HG02798 (cell line): ENCODE measurements around the gene VWA2.

Experiments used
- ATAC-seq: cut with Tn5 transposase; IDR thresholded peaks from one replicate; pipeline ENCODE4 v1.9.1; 2021; ENCODE audit warnings: mild to moderate bottlenecking; ENCODE audit not compliant: unreplicated experiment, poor library complexity

The VWA2 gene

GRCh38 chr10:114239117-114239993 is at the start of gene VWA2:
VWA2 (plus strand) TSS chr10:114239254; CDS start chr10:114248714, 9,460 bp downstream.
- no peak for ATAC-seq

GRCh38 chr10:114189700-114190099 is 49.4 kb upstream of the VWA2 start:
- no peak for ATAC-seq

GRCh38 chr10:114195079-114195478 is 44.0 kb upstream of the VWA2 start:
- ATAC-seq: peak; percentile 76

GRCh38 chr10:114199239-114199638 is 39.8 kb upstream of the VWA2 start:
- no peak for ATAC-seq

GRCh38 chr10:114202812-114203211 is 36.2 kb upstream of the VWA2 start:
- no peak for ATAC-seq

- no peak for ATAC-seq
These were observed 32.2 kb upstream of the VWA2 start for GRCh38 chr10:114206902-114207301.

- no peak for ATAC-seq
These were observed 31.7 kb upstream of the VWA2 start for GRCh38 chr10:114207349-114207748.

- no peak for ATAC-seq
These were observed 30.7 kb upstream of the VWA2 start for GRCh38 chr10:114208351-114208750.

- no peak for ATAC-seq
These were observed 26.9 kb upstream of the VWA2 start for GRCh38 chr10:114212153-114212552.

GRCh38 chr10:114215033-114215432 is 24.0 kb upstream of the VWA2 start:
- ATAC-seq: no peak

GRCh38 chr10:114220281-114220680 is 18.8 kb upstream of the VWA2 start:
- no peak for ATAC-seq

- ATAC-seq: no peak
These were observed 17.8 kb upstream of the VWA2 start for GRCh38 chr10:114221235-114221634.

GRCh38 chr10:114223066-114223465 is 16.0 kb upstream of the VWA2 start:
- no peak for ATAC-seq

- ATAC-seq: no peak
These were observed 10.9 kb upstream of the VWA2 start for GRCh38 chr10:114228156-114228555.

- ATAC-seq: no peak
These were observed 6.4 kb upstream of the VWA2 start for GRCh38 chr10:114232561-114233176.

- ATAC-seq: no peak
These were observed 5.6 kb upstream of the VWA2 start for GRCh38 chr10:114233482-114233881.

- no peak for ATAC-seq
These were observed 4.9 kb upstream of the VWA2 start for GRCh38 chr10:114234132-114234531.

GRCh38 chr10:114239994-114240345 is 916 bp downstream of the VWA2 start:
- ATAC-seq: no peak

- ATAC-seq: no peak
These were observed 3.2 kb downstream of the VWA2 start for GRCh38 chr10:114242235-114242634.

GRCh38 chr10:114243661-114244060 is 4.6 kb downstream of the VWA2 start:
- ATAC-seq: no peak

GRCh38 chr10:114244126-114244525 is 5.1 kb downstream of the VWA2 start:
- no peak for ATAC-seq
